ENCODE results near the gene GPR139. TPM values are rescaled to one million over a fixed set of nuclear protein-coding genes. Genes with fewer than 3 reads are reported as not detected.

Gene GPR139
- total RNA-seq, 2 donors from 2014 or later: not detected

GRCh38 chr16:20029611-20030010, 44.1 kb downstream of the GPR139 start:
- no peaks in the 10 kb centered on the region for H3K36me3 ChIP-seq
- no peak overlapping the region for H3K27ac ChIP-seq
- H3K27me3 ChIP-seq (replicated peaks; ENCODE audit: insufficient read depth): no peaks in the 10 kb centered on the region
- DNase-seq (ENCODE audit: low spot score): no peak
- no peak for TF ChIP-seq CTCF (IDR thresholded peaks at IDR 0.05)
- no peak overlapping the region for H3K4me3 ChIP-seq
- no peaks in the 10 kb centered on the region for H3K4me1 ChIP-seq (ENCODE audit: control insufficient read depth in 1 of 2, low read depth in 2 of 2)
- H3K9me3 ChIP-seq: no peaks in the 10 kb centered on the region
- ATAC-seq (ENCODE audit: insufficient number of reproducible peaks, low FRiP score, low read depth): no peak

GRCh38 chr16:20026361-20027072, 47.2 kb downstream of the GPR139 start:
- TF ChIP-seq CTCF (IDR thresholded peaks at IDR 0.05): no peak
- H3K27ac ChIP-seq: no peak overlapping the region
- ATAC-seq (ENCODE audit: insufficient number of reproducible peaks, low FRiP score, low read depth) (no peak), DNase-seq (ENCODE audit: low spot score) (no peak)
- H3K9me3 ChIP-seq: no peaks in the 10 kb centered on the region
- no peak overlapping the region for H3K4me3 ChIP-seq
- no peaks in the 10 kb centered on the region for H3K27me3 ChIP-seq (replicated peaks; ENCODE audit: insufficient read depth)
- no peaks in the 10 kb centered on the region for H3K4me1 ChIP-seq (ENCODE audit: control insufficient read depth in 1 of 2, low read depth in 2 of 2)
- H3K36me3 ChIP-seq: no peaks in the 10 kb centered on the region

DNA sequence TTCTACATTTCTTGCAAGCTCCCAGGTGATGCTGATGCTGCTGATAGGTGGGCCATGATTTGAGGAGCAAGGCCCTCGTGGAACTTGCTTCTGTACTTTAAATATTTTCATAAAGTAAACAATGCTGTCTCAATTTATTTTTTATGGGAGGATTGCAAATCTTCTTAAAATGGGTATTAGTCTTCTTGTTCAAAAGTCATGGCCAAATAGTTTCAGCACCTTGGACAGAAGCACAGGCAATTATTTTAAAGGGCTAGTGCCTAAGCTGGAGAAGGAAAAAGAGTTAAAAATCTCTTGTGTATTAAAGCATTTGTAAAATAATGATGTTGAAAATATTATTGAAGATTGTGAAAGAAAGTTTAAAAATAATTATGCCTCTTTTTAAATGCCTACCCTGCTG, 50.5 kb downstream of the GPR139 start:
- no peak for DNase-seq (ENCODE audit: low spot score)
- Histone ChIP-seq H3K4me1 (ENCODE audit: control insufficient read depth in 1 of 2, low read depth in 2 of 2) (no peaks in the 10 kb centered on the region), H3K36me3 (no peaks in the 10 kb centered on the region), H3K27me3 (replicated peaks; ENCODE audit: insufficient read depth) (no peaks in the 10 kb centered on the region), H3K27ac (no peak overlapping the region), H3K9me3 (no peaks in the 10 kb centered on the region), H3K4me3 (no peak overlapping the region)
- no peak for ATAC-seq (ENCODE audit: insufficient number of reproducible peaks, low FRiP score, low read depth)
- TF ChIP-seq CTCF (IDR thresholded peaks at IDR 0.05): no peak

DNA sequence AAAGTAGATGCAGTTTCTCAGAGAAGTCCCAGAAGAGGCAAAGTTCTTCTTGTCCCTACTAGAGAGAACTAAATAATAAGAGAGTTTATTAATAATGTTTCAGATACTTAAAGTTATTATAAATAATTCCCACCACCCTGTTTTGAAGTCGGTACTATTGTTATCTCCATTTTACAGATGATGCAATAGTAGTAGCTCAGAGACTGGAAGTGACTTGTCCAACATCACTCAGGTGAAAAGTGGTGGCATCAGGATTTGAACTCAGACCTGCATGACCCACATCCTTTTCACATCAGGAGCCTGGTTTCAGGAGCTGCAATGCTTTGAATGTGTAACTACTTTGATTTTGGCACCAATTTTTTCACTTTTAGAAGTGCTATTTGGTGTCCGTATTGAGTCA, 52.7 kb downstream of the GPR139 start:
- Histone ChIP-seq H3K4me3 (no peak overlapping the region), H3K36me3 (no peaks in the 10 kb centered on the region), H3K9me3 (no peaks in the 10 kb centered on the region), H3K27me3 (replicated peaks; ENCODE audit: insufficient read depth) (no peaks in the 10 kb centered on the region), H3K27ac (no peak overlapping the region), H3K4me1 (ENCODE audit: control insufficient read depth in 1 of 2, low read depth in 2 of 2) (no peaks in the 10 kb centered on the region)
- TF ChIP-seq CTCF (IDR thresholded peaks at IDR 0.05): no peak
- ATAC-seq (ENCODE audit: insufficient number of reproducible peaks, low FRiP score, low read depth) (no peak), DNase-seq (ENCODE audit: low spot score) (no peak)

DNA sequence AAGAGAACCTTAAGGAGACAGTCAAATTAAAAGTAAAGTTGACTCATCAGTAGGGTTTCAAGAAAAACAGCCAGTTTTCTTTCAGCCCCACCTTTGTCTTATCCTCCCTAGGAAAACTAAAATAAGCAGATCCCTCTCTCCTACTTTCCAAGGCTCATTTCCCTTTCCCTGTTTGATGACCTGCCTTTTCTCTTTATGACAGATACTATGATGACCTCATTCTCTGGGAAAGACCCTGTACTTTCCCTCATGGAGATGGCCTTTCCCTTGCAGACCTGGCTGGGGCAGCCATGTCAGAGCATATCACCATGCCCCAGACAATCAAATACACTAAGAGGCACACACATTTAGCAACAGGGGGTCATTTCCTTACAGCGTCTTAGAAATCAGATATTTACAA, 53.6 kb downstream of the GPR139 start:
- H3K4me3 ChIP-seq: no peak overlapping the region
- no peaks in the 10 kb centered on the region for H3K27me3 ChIP-seq (replicated peaks; ENCODE audit: insufficient read depth)
- no peak overlapping the region for H3K27ac ChIP-seq
- H3K9me3 ChIP-seq: no peaks in the 10 kb centered on the region
- ATAC-seq (ENCODE audit: insufficient number of reproducible peaks, low FRiP score, low read depth): no peak
- no peak for DNase-seq (ENCODE audit: low spot score)
- H3K4me1 ChIP-seq (ENCODE audit: control insufficient read depth in 1 of 2, low read depth in 2 of 2): no peaks in the 10 kb centered on the region
- no peak for TF ChIP-seq CTCF (IDR thresholded peaks at IDR 0.05)
- no peaks in the 10 kb centered on the region for H3K36me3 ChIP-seq

All from thoracic aorta (tissue), 2 donors.